ENCODE results near the gene CDK15.

DNA sequence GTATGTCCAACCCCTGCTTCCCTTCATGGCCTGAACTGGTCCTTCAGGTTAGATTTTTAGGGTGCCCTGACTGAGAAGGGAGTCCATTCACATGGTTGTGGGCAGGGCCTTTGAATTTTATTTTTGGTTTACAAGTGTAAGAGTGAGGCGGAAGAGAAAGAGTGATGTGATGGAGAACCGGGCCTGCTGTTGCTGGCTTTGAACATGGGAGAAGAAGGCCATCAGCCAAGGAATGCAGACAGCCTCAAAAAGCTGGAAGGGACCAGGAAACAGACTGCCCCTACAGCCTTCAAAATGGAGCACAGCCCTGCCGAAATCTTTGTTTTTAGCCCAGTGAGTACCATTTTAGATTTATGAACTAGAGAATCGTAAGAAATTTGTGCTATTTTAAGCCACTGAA lies 105.0 kb downstream of the CDK15 start:
- TF ChIP-seq POLR2A (IDR thresholded peaks at IDR 0.05) (no peak), POLR2AphosphoS5 (IDR thresholded peaks at IDR 0.05) (no peak)
- TF ChIP-seq, protein P1, sequence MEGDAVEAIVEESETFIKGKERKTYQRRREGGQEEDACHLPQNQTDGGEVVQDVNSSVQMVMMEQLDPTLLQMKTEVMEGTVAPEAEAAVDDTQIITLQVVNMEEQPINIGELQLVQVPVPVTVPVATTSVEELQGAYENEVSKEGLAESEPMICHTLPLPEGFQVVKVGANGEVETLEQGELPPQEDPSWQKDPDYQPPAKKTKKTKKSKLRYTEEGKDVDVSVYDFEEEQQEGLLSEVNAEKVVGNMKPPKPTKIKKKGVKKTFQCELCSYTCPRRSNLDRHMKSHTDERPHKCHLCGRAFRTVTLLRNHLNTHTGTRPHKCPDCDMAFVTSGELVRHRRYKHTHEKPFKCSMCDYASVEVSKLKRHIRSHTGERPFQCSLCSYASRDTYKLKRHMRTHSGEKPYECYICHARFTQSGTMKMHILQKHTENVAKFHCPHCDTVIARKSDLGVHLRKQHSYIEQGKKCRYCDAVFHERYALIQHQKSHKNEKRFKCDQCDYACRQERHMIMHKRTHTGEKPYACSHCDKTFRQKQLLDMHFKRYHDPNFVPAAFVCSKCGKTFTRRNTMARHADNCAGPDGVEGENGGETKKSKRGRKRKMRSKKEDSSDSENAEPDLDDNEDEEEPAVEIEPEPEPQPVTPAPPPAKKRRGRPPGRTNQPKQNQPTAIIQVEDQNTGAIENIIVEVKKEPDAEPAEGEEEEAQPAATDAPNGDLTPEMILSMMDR (IDR thresholded peaks at IDR 0.05): no peak

Data from prostate gland (tissue), 2 donors.